GM12865 (cell line): Measurements from ENCODE around the gene SUPT20H.
"Not testable (repeated sequence)": the region's sequence is repeated elsewhere in the genome, so short reads cannot be mapped to it uniquely, and the experiment has no call there.

Experiments used
- DNase-seq: peaks from one replicate; pipeline ENCODE4 v3.0.0; 2010; ENCODE audit warnings: low read depth
- H3K4me3 ChIP-seq: 2 replicates; pipeline ENCODE4 v1.5.1; 2011; ENCODE audit warnings: mild to moderate bottlenecking, low read depth, low read length, control low read depth
- CTCF ChIP-seq: IDR thresholded peaks from 2 replicates; pipeline ENCODE4 v1.5.1; 2011; ENCODE audit warnings: low read length, control low read depth, low read depth, inconsistent platforms; ENCODE audit not compliant: insufficient read depth; ENCODE audit errors: missing control alignments

SUPT20H gene

GRCh38 chr13:37065890-37066526 is 6.5 kb upstream of the SUPT20H start:
- TF ChIP-seq CTCF = no peak
- DNase-seq = no peak
- H3K4me3 ChIP-seq = no peak overlapping the region

GRCh38 chr13:37059848-37060192 is 332 bp upstream of the SUPT20H start:
- no peak for DNase-seq
- H3K4me3 ChIP-seq = peak overlapping the region; percentile 96
- no peak for TF ChIP-seq CTCF

- not testable (repeated sequence) for DNase-seq
These were observed 3.3 kb downstream of the SUPT20H start for GRCh38 chr13:37056228-37056627.

GRCh38 chr13:37053111-37053510 is 6.4 kb downstream of the SUPT20H start:
- not testable (repeated sequence) for H3K4me3 ChIP-seq, DNase-seq

More at GRCh38 chr13:37056228-37056627, 3.3 kb downstream of the SUPT20H start:
- not testable (repeated sequence) for H3K4me3 ChIP-seq

- no peak for TF ChIP-seq CTCF
- H3K4me3 ChIP-seq = no peak overlapping the region
- DNase-seq = no peak
These were observed 9.7 kb downstream of the SUPT20H start for GRCh38 chr13:37049810-37050209.

- no peak overlapping the region for H3K4me3 ChIP-seq
- no peak for TF ChIP-seq CTCF
- DNase-seq = no peak
These were observed 11.6 kb downstream of the SUPT20H start for GRCh38 chr13:37047846-37048245.

GRCh38 chr13:37047032-37047431 is 12.5 kb downstream of the SUPT20H start:
- no peak for DNase-seq
- no peak overlapping the region for H3K4me3 ChIP-seq
- no peak for TF ChIP-seq CTCF

- TF ChIP-seq CTCF = no peak
- H3K4me3 ChIP-seq = no peak overlapping the region
- no peak for DNase-seq
These were observed 13.4 kb downstream of the SUPT20H start for GRCh38 chr13:37046062-37046461.
